ENCODE results near the gene ERAS. TPM values are rescaled to one million over a fixed set of nuclear protein-coding genes. Genes with fewer than 3 reads are reported as not detected.

The ERAS gene
- total and polyA plus RNA-seq, 7 experiments from 2014 or later = not detected

- no peaks in the 10 kb centered on the region for H3K4me1 ChIP-seq (ENCODE audit: control insufficient read depth in 2 of 2, insufficient read depth in 2 of 2, low read length in 2 of 2)
- ATAC-seq (no peak), DNase-seq (no peak)
- Mint-ChIP-seq H3K36me3 (no peaks in the 10 kb centered on the region), H3K4me1 (peaks cover 0 to 6% (median 0%) of the 10 kb centered on the region in 7 donors), H3K9me3 (no peaks in the 10 kb centered on the region), H3K27ac (no peak overlapping the region), H3K4me3 (no peak overlapping the region), H3K27me3 (no peaks in the 10 kb centered on the region)
- POLR2A ChIA-PET = interaction anchor here (0.6 kb wide), 1 partner anchor 22 kb away, joined by 5 read pairs; no protein-coding TSS in a partner anchor
- no peak overlapping the region for H3K4me3 ChIP-seq (ENCODE audit: low read length)
- no peaks in the 10 kb centered on the region for H3K9me3 ChIP-seq (ENCODE audit: control insufficient read depth in 2 of 3, low read length in 3 of 3)
- H3K27ac ChIP-seq (ENCODE audit: low read depth, low read length) = no peak overlapping the region
- no peaks in the 10 kb centered on the region for H3K36me3 ChIP-seq (ENCODE audit: control insufficient read depth in 2 of 3, insufficient read depth in 3 of 3, low read length in 3 of 3)
- intact Hi-C loops (cut with micrococcal nuclease) = no loop called here
- CTCF ChIA-PET = no interaction called here
- no peaks in the 10 kb centered on the region for H3K27me3 ChIP-seq (ENCODE audit: control insufficient read depth in 2 of 2, insufficient read depth in 2 of 2, low read length in 2 of 2)
Observed at GRCh38 chrX:48794911-48795515, 31.3 kb upstream of the ERAS start.

- intact Hi-C loops (cut with micrococcal nuclease) = no loop called here
- no peaks in the 10 kb centered on the region for H3K27me3 Mint-ChIP-seq
- no peak overlapping the region for H3K4me3 Mint-ChIP-seq
- no peaks in the 10 kb centered on the region for H3K27me3 ChIP-seq (ENCODE audit: control insufficient read depth in 2 of 2, insufficient read depth in 2 of 2, low read length in 2 of 2)
- H3K36me3 Mint-ChIP-seq = peaks cover 0 to 4% (median 0%) of the 10 kb centered on the region in 5 donors
- no peak overlapping the region for H3K4me3 ChIP-seq (ENCODE audit: low read length)
- H3K27ac ChIP-seq (ENCODE audit: low read depth, low read length) = no peak overlapping the region
- ChIA-PET POLR2A (no interaction called here), CTCF (no interaction called here)
- H3K36me3 ChIP-seq (ENCODE audit: control insufficient read depth in 2 of 3, insufficient read depth in 3 of 3, low read length in 3 of 3) = no peaks in the 10 kb centered on the region
- no peak for DNase-seq
- H3K4me1 Mint-ChIP-seq = peaks cover 4 to 21% (median 12%) of the 10 kb centered on the region in 7 donors
- H3K4me1 ChIP-seq (ENCODE audit: control insufficient read depth in 2 of 2, insufficient read depth in 2 of 2, low read length in 2 of 2) = peaks cover 6 to 12% of the 10 kb centered on the region in 2 donors
- peaks cover 0 to 4% (median 0%) of the 10 kb centered on the region in 11 donors for H3K9me3 Mint-ChIP-seq
- H3K9me3 ChIP-seq (ENCODE audit: control insufficient read depth in 2 of 3, low read length in 3 of 3) = no peaks in the 10 kb centered on the region
- ATAC-seq = no peak
- no peak overlapping the region for H3K27ac Mint-ChIP-seq
Observed at GRCh38 chrX:48798318-48798717, 28.0 kb upstream of the ERAS start.

- no peaks in the 10 kb centered on the region for H3K36me3 ChIP-seq (ENCODE audit: control insufficient read depth in 2 of 3, insufficient read depth in 3 of 3, low read length in 3 of 3)
- H3K9me3 ChIP-seq (ENCODE audit: control insufficient read depth in 2 of 3, low read length in 3 of 3) = no peaks in the 10 kb centered on the region
- POLR2A ChIA-PET = interaction anchor here (0.7 to 2.5 kb wide), 23 partner anchors 9 to 242 kb away, joined by 3 to 21 read pairs (median 4); partner anchors contain the start of genes OTUD5, PQBP1, RBM3 and SUV39H1
- CTCF ChIA-PET = interaction anchor here (1.0 kb wide), 1 partner anchor 146 kb away, joined by 3 read pairs; no protein-coding TSS in a partner anchor
- H3K9me3 Mint-ChIP-seq = peaks cover 0 to 4% (median 0%) of the 10 kb centered on the region in 11 donors
- no peaks in the 10 kb centered on the region for H3K27me3 Mint-ChIP-seq
- DNase-seq (peak in 3 of 9 donors; percentile 0 to 21 (median 2)), ATAC-seq (no peak)
- peaks cover 0 to 12% (median 0%) of the 10 kb centered on the region in 5 donors for H3K36me3 Mint-ChIP-seq
- intact Hi-C loops (cut with micrococcal nuclease) = loop anchor here (1.0 to 5.0 kb wide), 14 partner anchors 63 to 1122 kb away; partner anchors contain the start of genes PQBP1 (in 2 of the 2), SUV39H1 (in 2 of the 2), TIMM17B (in 2 of the 2) and CLCN5 (in 1 of the 2)
- H3K27me3 ChIP-seq (ENCODE audit: control insufficient read depth in 2 of 2, insufficient read depth in 2 of 2, low read length in 2 of 2) = no peaks in the 10 kb centered on the region
- H3K4me1 Mint-ChIP-seq = peaks cover 10 to 27% (median 16%) of the 10 kb centered on the region in 7 donors
- H3K4me1 ChIP-seq (ENCODE audit: control insufficient read depth in 2 of 2, insufficient read depth in 2 of 2, low read length in 2 of 2) = peaks cover 6 to 12% of the 10 kb centered on the region in 2 donors
- peak overlapping the region; percentile 91 to 98 (median 96) for H3K4me3 Mint-ChIP-seq
- peak overlapping the region; percentile 90 for H3K27ac ChIP-seq (ENCODE audit: low read depth, low read length)
- peak overlapping the region; percentile 96 to 99 (median 98) for H3K27ac Mint-ChIP-seq
- H3K4me3 ChIP-seq (ENCODE audit: low read length) = peak overlapping the region; percentile 84
Observed at GRCh38 chrX:48800574-48801279, 25.6 kb upstream of the ERAS start.

GRCh38 chrX:48801280-48802088 lies 24.8 kb upstream of the ERAS start, which contains the start of gene HDAC6:
HDAC6 (plus strand) TSS chrX:48802067; CDS start chrX:48802693, 626 bp downstream.
- peaks cover 6 to 12% of the 10 kb centered on the region in 2 donors for H3K4me1 ChIP-seq (ENCODE audit: control insufficient read depth in 2 of 2, insufficient read depth in 2 of 2, low read length in 2 of 2)
- Mint-ChIP-seq H3K27me3 (no peaks in the 10 kb centered on the region), H3K9me3 (peaks cover 0 to 4% (median 0%) of the 10 kb centered on the region in 11 donors), H3K36me3 (peaks cover 0 to 12% (median 0%) of the 10 kb centered on the region in 5 donors), H3K4me3 (peak within 1 kb of the TSS; percentile 91 to 98 (median 96)), H3K4me1 (peaks cover 10 to 27% (median 16%) of the 10 kb centered on the region in 7 donors), H3K27ac (peak within 1 kb of the TSS; percentile 96 to 99 (median 98))
- peak; percentile 91 for ATAC-seq
- ChIA-PET POLR2A (interaction anchor here (0.6 to 2.5 kb wide), 28 partner anchors 10 to 241 kb away, joined by 3 to 21 read pairs (median 4); partner anchors contain the start of genes OTUD5, PQBP1, SUV39H1 and TIMM17B), CTCF (interaction anchor here (1.0 kb wide), 2 partner anchors 147 to 385 kb away, joined by 3 read pairs; no protein-coding TSS in a partner anchor)
- peak; percentile 76 to 98 (median 95) for DNase-seq
- intact Hi-C loops (cut with micrococcal nuclease) = loop anchor here (1.0 to 5.0 kb wide), 19 partner anchors 64 to 1121 kb away; partner anchors contain the start of genes GRIPAP1 (in 2 of the 2), PQBP1 (in 2 of the 2), RBM3 (in 2 of the 2) and SUV39H1 (in 2 of the 2)
- peak within 1 kb of the TSS; percentile 97 for H3K27ac ChIP-seq (ENCODE audit: low read depth, low read length)
- H3K4me3 ChIP-seq (ENCODE audit: low read length) = peak within 1 kb of the TSS; percentile 84
- H3K36me3 ChIP-seq (ENCODE audit: control insufficient read depth in 2 of 3, insufficient read depth in 3 of 3, low read length in 3 of 3) = peaks cover 0 to 3% (median 0%) of the 10 kb centered on the region in 3 experiments
- no peaks in the 10 kb centered on the region for H3K27me3 ChIP-seq (ENCODE audit: control insufficient read depth in 2 of 2, insufficient read depth in 2 of 2, low read length in 2 of 2)
- H3K9me3 ChIP-seq (ENCODE audit: control insufficient read depth in 2 of 3, low read length in 3 of 3) = no peaks in the 10 kb centered on the region

GRCh38 chrX:48802089-48802904 lies 24.0 kb upstream of the ERAS start:
- intact Hi-C loops (cut with micrococcal nuclease) = loop anchor here (1.0 to 5.0 kb wide), 13 partner anchors 89 to 1120 kb away; partner anchors contain the start of genes TFE3 (in 2 of the 2), WDR13 (in 2 of the 2), CLCN5 (in 1 of the 2) and EBP (in 1 of the 2)
- H3K4me1 Mint-ChIP-seq = peaks cover 10 to 27% (median 16%) of the 10 kb centered on the region in 7 donors
- no peaks in the 10 kb centered on the region for H3K9me3 ChIP-seq (ENCODE audit: control insufficient read depth in 2 of 3, low read length in 3 of 3)
- H3K27ac ChIP-seq (ENCODE audit: low read depth, low read length) = peak overlapping the region; percentile 97
- peak overlapping the region; percentile 91 to 98 (median 96) for H3K4me3 Mint-ChIP-seq
- H3K4me3 ChIP-seq (ENCODE audit: low read length) = peak overlapping the region; percentile 71
- peaks cover 6 to 12% of the 10 kb centered on the region in 2 donors for H3K4me1 ChIP-seq (ENCODE audit: control insufficient read depth in 2 of 2, insufficient read depth in 2 of 2, low read length in 2 of 2)
- H3K27ac Mint-ChIP-seq = peak overlapping the region; percentile 90 to 99 (median 98)
- POLR2A ChIA-PET = interaction anchor here (0.6 to 2.5 kb wide), 22 partner anchors 11 to 240 kb away, joined by 3 to 21 read pairs (median 4); partner anchors contain the start of genes OTUD5, PQBP1, SUV39H1 and TIMM17B
- H3K36me3 ChIP-seq (ENCODE audit: control insufficient read depth in 2 of 3, insufficient read depth in 3 of 3, low read length in 3 of 3) = peaks cover 0 to 3% (median 0%) of the 10 kb centered on the region in 3 experiments
- peaks cover 0 to 12% (median 0%) of the 10 kb centered on the region in 5 donors for H3K36me3 Mint-ChIP-seq
- DNase-seq (peak in 2 of 9 donors; percentile 5 to 36), ATAC-seq (peak; percentile 18)
- peaks cover 0 to 4% (median 0%) of the 10 kb centered on the region in 11 donors for H3K9me3 Mint-ChIP-seq
- no peaks in the 10 kb centered on the region for H3K27me3 Mint-ChIP-seq
- H3K27me3 ChIP-seq (ENCODE audit: control insufficient read depth in 2 of 2, insufficient read depth in 2 of 2, low read length in 2 of 2) = no peaks in the 10 kb centered on the region
- CTCF ChIA-PET = interaction anchor here (1.0 kb wide), 2 partner anchors 148 to 384 kb away, joined by 3 read pairs; no protein-coding TSS in a partner anchor

All from naive thymus-derived CD4-positive, alpha-beta T cell (primary cell).